A549 (cell line): Measurements from ENCODE around the gene PRR35. TPM values are rescaled to one million over a fixed set of nuclear protein-coding genes. Genes with fewer than 3 reads are reported as not detected.

ENCODE experiments used
- ATAC-seq, 2 experiments: fragments of 200-7000 bp in 1 of 2; fragments of >200 bp in 1 of 2; cut with Nextera tagmentation in 1 of 2; cut with Tn5 transposase in 1 of 2; 3 replicates each; pipeline versions ENCODE4 v1.8.0 to v1.9.1; 2018 to 2020; ENCODE audit warnings: mild to moderate bottlenecking in 1 of 2, moderate library complexity in 1 of 2
- CTCF ChIA-PET: fragments of 300-600 bp; sonication (Branson Sonifier 250); formaldehyde crosslinking; extraction: SDS; loops from one replicate; lab custom pipeline; 2021; ENCODE audit warnings: antibody characterized with exemption, inconsistent platforms; lab: Yijun Ruan, JAX
- POLR2A ChIA-PET: fragments of 350-600 bp; formaldehyde crosslinking; extraction: SDS; loops from one replicate; lab custom pipeline; 2021; ENCODE audit warnings: antibody characterized with exemption, inconsistent platforms; lab: Yijun Ruan, JAX
- DNase-seq, 2 experiments: peaks; one replicate each; pipeline versions ENCODE4 v3.0.0 to v3.0.0-alpha.2; 2011 to 2016; ENCODE audit warnings: low read depth in 1 of 2, low spot score in 1 of 2
- FAIRE-seq: peaks from 2 replicates; lab custom pipeline; 2011; peaks lifted over from hg19 to GRCh38; lab: Jason Lieb, UNC
- H3K27ac ChIP-seq, 2 experiments: fragments of >200 bp; sonication (Bioruptor Twin); formaldehyde crosslinking; 3 replicates each; pipeline ENCODE4 v1.5.1; 2016 to 2017
- H3K4me1 ChIP-seq: fragments of >200 bp; sonication (Bioruptor Twin); formaldehyde crosslinking; 3 replicates; pipeline ENCODE4 v1.6.1; 2016
- H3K4me2 ChIP-seq: fragments of >200 bp; sonication (Bioruptor Twin); formaldehyde crosslinking; 3 replicates; pipeline ENCODE4 v1.6.1; 2016
- H3K4me3 ChIP-seq: fragments of >200 bp; sonication (Bioruptor Twin); formaldehyde crosslinking; 3 replicates; pipeline ENCODE4 v1.5.1; 2016
- H3K9me3 ChIP-seq: fragments of >200 bp; sonication (Bioruptor Twin); formaldehyde crosslinking; 3 replicates; pipeline ENCODE4 v1.6.1; 2016
- ATOH8 ChIP-seq: fragments of 250-450 bp; sonication (Bioruptor Pico); IDR thresholded peaks from 2 replicates; pipeline ENCODE4 v1.5.0; 2020; ENCODE audit warnings: low read depth, mild to moderate bottlenecking, moderate library complexity
- BHLHE40 ChIP-seq: IDR thresholded peaks from 2 replicates; pipeline ENCODE4 v1.6.1; 2012; ENCODE audit warnings: low read depth, low read length, inconsistent platforms
- CBX2 ChIP-seq: fragments of 200-600 bp; sonication (generic); IDR thresholded peaks from 2 replicates; pipeline ENCODE4 v1.6.1; 2016; ENCODE audit warnings: low read depth, mild to moderate bottlenecking, borderline replicate concordance
- CBX8 ChIP-seq: fragments of 200-600 bp; sonication (generic); IDR thresholded peaks from 2 replicates; pipeline ENCODE4 v1.6.1; 2016
- CHD2 ChIP-seq: fragments of 150-350 bp; IDR thresholded peaks from 2 replicates; pipeline ENCODE4 v1.6.1; 2014; ENCODE audit warnings: low read length; ENCODE audit not compliant: partially characterized antibody
- EHF ChIP-seq: fragments of 250-450 bp; sonication (Bioruptor Pico); IDR thresholded peaks from 2 replicates; pipeline ENCODE4 v1.5.0; 2020; ENCODE audit warnings: mild to moderate bottlenecking
- EHMT2 ChIP-seq: fragments of 200-600 bp; sonication (generic); IDR thresholded peaks from 2 replicates; pipeline ENCODE4 v1.6.1; 2016; ENCODE audit warnings: antibody characterized with exemption, low read depth, mild to moderate bottlenecking, moderate library complexity
- ELK1 ChIP-seq: fragments of 150-350 bp; IDR thresholded peaks from 2 replicates; pipeline ENCODE4 v1.6.1; 2014; ENCODE audit warnings: low read depth, mild to moderate bottlenecking, low read length
- FOSL2 ChIP-seq, 2 experiments: fragments of 450-650 bp in 1 of 2; fragments of >200 bp in 1 of 2; sonication (Bioruptor Twin) in 1 of 2; formaldehyde crosslinking; IDR thresholded peaks; 2 replicates each; pipeline versions ENCODE4 v1.5.0 to v1.6.1; 2016 to 2020; ENCODE audit warnings: mild to moderate bottlenecking in 1 of 2, moderate library complexity in 1 of 2
- HEYL ChIP-seq: fragments of 250-450 bp; sonication (Bioruptor Pico); IDR thresholded peaks from 2 replicates; pipeline ENCODE4 v1.8.0; 2021; ENCODE audit warnings: mild to moderate bottlenecking, moderate library complexity
- HMGXB4 ChIP-seq: fragments of 250-450 bp; sonication (Bioruptor Pico); IDR thresholded peaks from 2 replicates; pipeline ENCODE4 v1.5.0; 2021; ENCODE audit warnings: mild to moderate bottlenecking, moderate library complexity, borderline replicate concordance
- HOXA7 ChIP-seq: fragments of 250-450 bp; sonication (Bioruptor Pico); IDR thresholded peaks from 2 replicates; pipeline ENCODE4 v1.5.0; 2020; ENCODE audit warnings: mild to moderate bottlenecking, moderate library complexity
- JUN ChIP-seq, 2 experiments: fragments of >200 bp; sonication (Bioruptor Twin); formaldehyde crosslinking; IDR thresholded peaks; 2 replicates in 1 of 2; 3 replicates in 1 of 2; pipeline ENCODE4 v1.6.1; 2016 to 2017
- KDM1A ChIP-seq: fragments of 200-600 bp; sonication (generic); IDR thresholded peaks from 2 replicates; pipeline ENCODE4 v1.6.1; 2016; ENCODE audit warnings: low read depth, mild to moderate bottlenecking
- POLR2AphosphoS2 ChIP-seq: conservative IDR thresholded peaks from 2 replicates; pipeline ENCODE4 v1.6.1; 2012; ENCODE audit warnings: low read length, improper control_type of control experiment, inconsistent platforms
- RCOR1 ChIP-seq: fragments of 150-350 bp; IDR thresholded peaks from 2 replicates; pipeline ENCODE4 v1.6.1; 2014; ENCODE audit warnings: antibody characterized with exemption, low read length, low read depth
- RFX5 ChIP-seq: fragments of 450-650 bp; IDR thresholded peaks from 2 replicates; pipeline ENCODE4 v1.7.1; 2014; ENCODE audit warnings: antibody characterized with exemption, mild to moderate bottlenecking, moderate library complexity
- SMC3 ChIP-seq: fragments of >200 bp; sonication (Bioruptor Twin); formaldehyde crosslinking; IDR thresholded peaks from 3 replicates; pipeline ENCODE4 v1.6.1; 2018; ENCODE audit warnings: inconsistent platforms
- SREBF2 ChIP-seq: fragments of 450-650 bp; IDR thresholded peaks from 2 replicates; pipeline ENCODE4 v1.6.1; 2014; ENCODE audit warnings: mild to moderate bottlenecking, moderate library complexity
- ZC3H11A ChIP-seq: fragments of 450-650 bp; IDR thresholded peaks from 2 replicates; pipeline ENCODE4 v1.6.1; 2014; ENCODE audit warnings: antibody characterized with exemption, mild to moderate bottlenecking
- ZFP36 ChIP-seq: fragments of 450-650 bp; IDR thresholded peaks from 2 replicates; pipeline ENCODE4 v1.6.1; 2014; ENCODE audit warnings: borderline replicate concordance; ENCODE audit not compliant: partially characterized antibody
- WGBS: methylation state at CpG from one replicate; pipeline ENCODE4 v1.1.6; 2017; ENCODE audit errors: missing lambda C conversion rate; 5-methylcytosine and 5-hydroxymethylcytosine counted together
- polyA plus RNA-seq, 4 experiments: library from polyadenylated mRNA; depleted of rRNA in 3 of 4; stranded (reverse); fragments of >200 nt; fragmentation: RNase III in 1 of 4; extraction: RNeasy Plus Mini Kit Qiagen cat#74134 plus additional on column Dnase treatment in 1 of 4; gene quantifications; 2 replicates in 3 of 4; 3 replicates in 1 of 4; pipeline ENCODE4 v1.2.3, GENCODE V29; 2011 to 2017

The PRR35 gene
- polyA plus RNA-seq, 2 of the 4 experiments (the other 2 are of a cell fraction): 0.04 TPM

- FAIRE-seq: no peak
- Histone ChIP-seq H3K4me2 (no peak overlapping the region), H3K27ac (no peak overlapping the region), H3K4me1 (no peaks in the 10 kb centered on the region), H3K9me3 (peaks cover 18% of the 10 kb centered on the region), H3K4me3 (no peak overlapping the region)
- DNase-seq: no peak
- ChIA-PET CTCF (interaction anchor here (2.2 kb wide), 1 partner anchor 13 kb away, joined by 5 read pairs; no protein-coding TSS in a partner anchor), POLR2A (no interaction called here)
- TF ChIP-seq HMGXB4 (CRISPR knock-in tag) (no peak), SMC3 (no peak), ATOH8 (CRISPR knock-in tag) (no peak), SREBF2 (no peak), EHMT2 (no peak)
- 90% methylated on average over 5 of the region's 5 CpGs for WGBS
- ATAC-seq: no peak
Measured at GRCh38 chr16:603933-604332, 43.7 kb downstream of the PRR35 start.

GRCh38 chr16:606656-607307, 46.6 kb downstream of the PRR35 start:
- H3K4me1 ChIP-seq: no peaks in the 10 kb centered on the region
- no peak for ATAC-seq
- peaks cover 18% of the 10 kb centered on the region for H3K9me3 ChIP-seq
- no peak overlapping the region for H3K4me2 ChIP-seq
- ChIA-PET POLR2A (no interaction called here), CTCF (interaction anchor here (0.7 to 1.2 kb wide), 2 partner anchors 19 to 29 kb away, joined by 3 to 4 read pairs; no protein-coding TSS in a partner anchor)
- TF ChIP-seq ZFP36 (no peak), CHD2 (no peak), ELK1 (no peak), RFX5 (no peak), CBX8 (no peak)
- DNase-seq: no peak
- H3K27ac ChIP-seq: no peak overlapping the region
- no peak overlapping the region for H3K4me3 ChIP-seq
- FAIRE-seq: no peak
- 97% methylated on average over 17 of the region's 22 CpGs for WGBS

- FAIRE-seq: no peak
- H3K4me1 ChIP-seq: no peaks in the 10 kb centered on the region
- no peak overlapping the region for H3K4me3 ChIP-seq
- no peak overlapping the region for H3K4me2 ChIP-seq
- ATAC-seq: no peak
- TF ChIP-seq KDM1A (no peak), FOSL2 (IDR thresholded peaks at IDR 0.05) (no peak), FOSL2 (CRISPR knock-in tag; IDR thresholded peaks at IDR 0.05) (no peak), JUN (IDR thresholded peaks at IDR 0.05) (no peak), BHLHE40 (no peak), POLR2AphosphoS2 (no peak), ZC3H11A (no peak), CBX2 (no peak), RCOR1 (no peak), HEYL (no peak), HOXA7 (no peak), EHF (CRISPR knock-in tag) (no peak)
- DNase-seq: no peak
- peaks cover 18% of the 10 kb centered on the region for H3K9me3 ChIP-seq
- WGBS: 89% methylated on average over 10 of the region's 10 CpGs
- ChIA-PET CTCF (no interaction called here), POLR2A (no interaction called here)
- no peak overlapping the region for H3K27ac ChIP-seq
Measured at GRCh38 chr16:608019-608418, 47.8 kb downstream of the PRR35 start.
